K562 (cell line): ENCODE results near the gene SH2D3A. TPM values are rescaled to one million over a fixed set of nuclear protein-coding genes. Genes with fewer than 3 reads are reported as not detected.

Experiments used
- BRF1 ChIP-seq: IDR thresholded peaks from 3 replicates; pipeline ENCODE4 v1.6.1; 2011; ENCODE audit warnings: borderline replicate concordance, mild to moderate bottlenecking; ENCODE audit not compliant: insufficient read length; ENCODE audit errors: extremely low read depth
- EGR1 ChIP-seq: fragments of 450-650 bp; conservative IDR thresholded peaks from 2 replicates; pipeline ENCODE4 v1.6.1; 2017; ENCODE audit warnings: mild to moderate bottlenecking
- ELK1 ChIP-seq: sonication (generic); formaldehyde crosslinking; IDR thresholded peaks from 2 replicates; pipeline ENCODE4 v1.8.1; 2022; ENCODE audit warnings: missing genetic modification reagents
- HIVEP1 ChIP-seq: fragments of 250-450 bp; sonication (Bioruptor Pico); IDR thresholded peaks from 2 replicates; pipeline ENCODE4 v1.4.0; 2020; ENCODE audit warnings: mild to moderate bottlenecking
- ILK ChIP-seq: fragments of 450-650 bp; IDR thresholded peaks from 2 replicates; pipeline ENCODE4 v1.6.1; 2016; ENCODE audit warnings: missing genetic modification characterization, low read depth, mild to moderate bottlenecking, missing compliant biosample characterization, moderate library complexity, borderline replicate concordance
- JUND ChIP-seq, 2 experiments: IDR thresholded peaks; 2 replicates in 1 of 2; 3 replicates in 1 of 2; pipeline ENCODE4 v1.6.1; 2011; ENCODE audit warnings: borderline replicate concordance in 2 of 2, low read depth in 2 of 2, low read length in 2 of 2, improper control_type of control experiment in 1 of 2, missing biosample characterization in 1 of 2, missing genetic modification characterization in 1 of 2, missing genetic modification reagents in 1 of 2
- MAFG ChIP-seq: fragments of 450-650 bp; conservative IDR thresholded peaks from 2 replicates; pipeline ENCODE4 v1.6.1; 2016; ENCODE audit warnings: missing genetic modification characterization, missing compliant biosample characterization
- NFIX ChIP-seq: fragments of 250-450 bp; sonication (Bioruptor Pico); IDR thresholded peaks from 2 replicates; pipeline ENCODE4 v1.4.0; 2020; ENCODE audit warnings: low read depth, mild to moderate bottlenecking, moderate library complexity
- NFYB ChIP-seq: IDR thresholded peaks from 2 replicates; pipeline ENCODE4 v1.6.1; 2011; ENCODE audit warnings: mild to moderate bottlenecking, moderate library complexity; ENCODE audit not compliant: insufficient read length; ENCODE audit errors: extremely low read depth
- SAFB2 ChIP-seq: fragments of 200-400 bp; formaldehyde crosslinking; IDR thresholded peaks from 2 replicates; pipeline ENCODE4 v1.6.1; 2018; ENCODE audit warnings: borderline replicate concordance, low read length, low read depth, moderate library complexity; ENCODE audit not compliant: severe bottlenecking
- SLC30A9 ChIP-seq: fragments of 250-450 bp; sonication (Bioruptor Pico); IDR thresholded peaks from 2 replicates; pipeline ENCODE4 v1.8.0; 2022; ENCODE audit warnings: mild to moderate bottlenecking, moderate library complexity
- ZKSCAN3 ChIP-seq: fragments of 250-450 bp; sonication (Bioruptor Pico); IDR thresholded peaks from 2 replicates; pipeline ENCODE4 v1.4.0; 2020
- ZKSCAN8 ChIP-seq: fragments of 200-800 bp; sonication (Bioruptor generic); IDR thresholded peaks from 2 replicates; pipeline ENCODE4 v1.6.1; 2016; ENCODE audit warnings: missing genetic modification characterization, missing compliant biosample characterization
- ZNF217 ChIP-seq: sonication (generic); formaldehyde crosslinking; IDR thresholded peaks from 2 replicates; pipeline ENCODE4 v1.8.0; 2022; ENCODE audit warnings: mild to moderate bottlenecking, missing genetic modification reagents
- ZNF507 ChIP-seq: conservative IDR thresholded peaks from 2 replicates; pipeline ENCODE4 v1.6.1; 2017; ENCODE audit warnings: missing genetic modification characterization, missing compliant biosample characterization
- ZNF668 ChIP-seq: fragments of 250-450 bp; sonication (Bioruptor Pico); IDR thresholded peaks from 2 replicates; pipeline ENCODE4 v1.8.0; 2022; ENCODE audit warnings: mild to moderate bottlenecking, inconsistent platforms
- ZSCAN29 ChIP-seq: fragments of 450-650 bp; IDR thresholded peaks from 2 replicates; pipeline ENCODE4 v1.6.1; 2017
- polyA plus RNA-seq, 8 experiments: library from polyadenylated mRNA; depleted of rRNA in 4 of 8; stranded (reverse) in 5 of 8; unstranded in 3 of 8; fragments of >200 nt; fragmentation: Nextera tagmentation in 2 of 8; fragmentation: Illumina TruSeq in 1 of 8; extraction: Ambion mirVana in 2 of 8; extraction: Trizol in 1 of 8; gene quantifications; 2 replicates each; pipeline versions ENCODE4 v1.2.1 to v1.2.3, GENCODE V29; 2011 to 2014; ENCODE audit warnings: inconsistent platforms in 1 of 8, missing spikeins in 1 of 8
- total RNA-seq, 7 experiments: library from RNA; depleted of rRNA in 6 of 7; stranded (reverse); fragments of >200 nt in 6 of 7; fragmentation: Illumina TruSeq in 2 of 7; extraction: Trizol in 2 of 7; gene quantifications; 2 replicates each; pipeline versions ENCODE4 v1.2.1 to v1.2.3, GENCODE V29; 2011 to 2021; ENCODE audit warnings: low replicate concordance in 1 of 7
- TF ChIP-seq, protein P1 (sequence below): fragments of 250-450 bp; sonication (Bioruptor Pico); IDR thresholded peaks from 2 replicates; pipeline ENCODE4 v1.8.0; 2022; ENCODE audit warnings: inconsistent platforms
- TF ChIP-seq, protein P2 (sequence below), 2 experiments: fragments of 150-350 bp in 1 of 2; IDR thresholded peaks; 2 replicates each; pipeline ENCODE4 v1.6.1; 2012 to 2016; ENCODE audit warnings: low read depth in 2 of 2, low read length in 2 of 2, mild to moderate bottlenecking in 1 of 2, moderate library complexity in 1 of 2
- TF ChIP-seq, protein P3 (sequence below): fragments of 450-650 bp; IDR thresholded peaks from 2 replicates; pipeline ENCODE4 v1.7.0; 2016; ENCODE audit warnings: borderline replicate concordance

Gene SH2D3A
- total and polyA plus RNA-seq, 9 of the 15 experiments (the other 6 are each of a cell fraction or from before 2014, with no cell fraction given) = 0.75 to 26.3 (median 8.9) TPM

DNA sequence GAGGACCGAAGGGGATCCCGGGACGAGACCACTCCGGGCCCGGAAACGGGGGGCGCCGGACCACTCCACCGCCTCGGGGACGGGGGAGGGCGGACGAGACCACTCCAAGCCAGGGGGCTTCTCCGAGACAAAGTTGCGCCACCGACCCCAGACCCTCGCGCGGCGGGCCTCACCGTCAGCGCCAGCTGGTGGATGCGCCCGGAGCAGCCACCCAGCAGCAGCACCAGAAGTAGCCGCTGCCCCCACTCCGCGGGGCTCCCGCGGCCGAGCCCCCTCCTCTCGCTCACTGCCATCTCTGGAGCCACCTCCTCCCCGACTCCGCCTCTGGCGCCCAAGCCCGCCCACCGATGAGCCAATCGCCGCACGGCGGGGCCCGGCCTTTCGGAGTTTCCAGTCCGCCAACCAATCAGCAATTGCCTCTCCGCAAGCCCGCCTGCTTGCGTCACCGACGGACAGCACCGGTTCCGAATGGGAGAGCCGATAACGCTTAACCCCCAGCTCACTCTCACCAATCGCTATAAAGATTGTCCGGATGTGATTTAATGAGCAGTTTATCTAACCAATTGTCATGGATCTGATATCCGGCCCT is 29.9 kb downstream of the SH2D3A start, which contains the start of gene GPR108 (continued):
- TF ChIP-seq, protein P1, sequence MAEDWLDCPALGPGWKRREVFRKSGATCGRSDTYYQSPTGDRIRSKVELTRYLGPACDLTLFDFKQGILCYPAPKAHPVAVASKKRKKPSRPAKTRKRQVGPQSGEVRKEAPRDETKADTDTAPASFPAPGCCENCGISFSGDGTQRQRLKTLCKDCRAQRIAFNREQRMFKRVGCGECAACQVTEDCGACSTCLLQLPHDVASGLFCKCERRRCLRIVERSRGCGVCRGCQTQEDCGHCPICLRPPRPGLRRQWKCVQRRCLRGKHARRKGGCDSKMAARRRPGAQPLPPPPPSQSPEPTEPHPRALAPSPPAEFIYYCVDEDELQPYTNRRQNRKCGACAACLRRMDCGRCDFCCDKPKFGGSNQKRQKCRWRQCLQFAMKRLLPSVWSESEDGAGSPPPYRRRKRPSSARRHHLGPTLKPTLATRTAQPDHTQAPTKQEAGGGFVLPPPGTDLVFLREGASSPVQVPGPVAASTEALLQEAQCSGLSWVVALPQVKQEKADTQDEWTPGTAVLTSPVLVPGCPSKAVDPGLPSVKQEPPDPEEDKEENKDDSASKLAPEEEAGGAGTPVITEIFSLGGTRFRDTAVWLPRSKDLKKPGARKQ (CRISPR knock-in tag) = no peak
- TF ChIP-seq, protein P2, sequence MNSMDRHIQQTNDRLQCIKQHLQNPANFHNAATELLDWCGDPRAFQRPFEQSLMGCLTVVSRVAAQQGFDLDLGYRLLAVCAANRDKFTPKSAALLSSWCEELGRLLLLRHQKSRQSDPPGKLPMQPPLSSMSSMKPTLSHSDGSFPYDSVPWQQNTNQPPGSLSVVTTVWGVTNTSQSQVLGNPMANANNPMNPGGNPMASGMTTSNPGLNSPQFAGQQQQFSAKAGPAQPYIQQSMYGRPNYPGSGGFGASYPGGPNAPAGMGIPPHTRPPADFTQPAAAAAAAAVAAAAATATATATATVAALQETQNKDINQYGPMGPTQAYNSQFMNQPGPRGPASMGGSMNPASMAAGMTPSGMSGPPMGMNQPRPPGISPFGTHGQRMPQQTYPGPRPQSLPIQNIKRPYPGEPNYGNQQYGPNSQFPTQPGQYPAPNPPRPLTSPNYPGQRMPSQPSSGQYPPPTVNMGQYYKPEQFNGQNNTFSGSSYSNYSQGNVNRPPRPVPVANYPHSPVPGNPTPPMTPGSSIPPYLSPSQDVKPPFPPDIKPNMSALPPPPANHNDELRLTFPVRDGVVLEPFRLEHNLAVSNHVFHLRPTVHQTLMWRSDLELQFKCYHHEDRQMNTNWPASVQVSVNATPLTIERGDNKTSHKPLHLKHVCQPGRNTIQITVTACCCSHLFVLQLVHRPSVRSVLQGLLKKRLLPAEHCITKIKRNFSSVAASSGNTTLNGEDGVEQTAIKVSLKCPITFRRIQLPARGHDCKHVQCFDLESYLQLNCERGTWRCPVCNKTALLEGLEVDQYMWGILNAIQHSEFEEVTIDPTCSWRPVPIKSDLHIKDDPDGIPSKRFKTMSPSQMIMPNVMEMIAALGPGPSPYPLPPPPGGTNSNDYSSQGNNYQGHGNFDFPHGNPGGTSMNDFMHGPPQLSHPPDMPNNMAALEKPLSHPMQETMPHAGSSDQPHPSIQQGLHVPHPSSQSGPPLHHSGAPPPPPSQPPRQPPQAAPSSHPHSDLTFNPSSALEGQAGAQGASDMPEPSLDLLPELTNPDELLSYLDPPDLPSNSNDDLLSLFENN (IDR thresholded peaks at IDR 0.05; ENCODE audit: low read depth in 2 of 2, low read length in 2 of 2) = no peak
- TF ChIP-seq SLC30A9 (CRISPR knock-in tag) (no peak), NFIX (no peak), NFYB (peak; percentile 86), ILK (tag) (no peak), ZKSCAN8 (CRISPR knock-in tag) (no peak), BRF1 (no peak), ZNF217 (no peak), EGR1 (no peak), SAFB2 (no peak), HIVEP1 (no peak), ZSCAN29 (no peak), ZNF668 (CRISPR knock-in tag) (no peak), ZNF507 (no peak), ZKSCAN3 (no peak), JUND (IDR thresholded peaks at IDR 0.05; ENCODE audit: borderline replicate concordance, low read depth, low read length) (peak; percentile 100), JUND (tag; IDR thresholded peaks at IDR 0.05; ENCODE audit: borderline replicate concordance, low read depth, low read length) (no peak), MAFG (no peak), ELK1 (CRISPR knock-in tag) (no peak)
- TF ChIP-seq, protein P3, sequence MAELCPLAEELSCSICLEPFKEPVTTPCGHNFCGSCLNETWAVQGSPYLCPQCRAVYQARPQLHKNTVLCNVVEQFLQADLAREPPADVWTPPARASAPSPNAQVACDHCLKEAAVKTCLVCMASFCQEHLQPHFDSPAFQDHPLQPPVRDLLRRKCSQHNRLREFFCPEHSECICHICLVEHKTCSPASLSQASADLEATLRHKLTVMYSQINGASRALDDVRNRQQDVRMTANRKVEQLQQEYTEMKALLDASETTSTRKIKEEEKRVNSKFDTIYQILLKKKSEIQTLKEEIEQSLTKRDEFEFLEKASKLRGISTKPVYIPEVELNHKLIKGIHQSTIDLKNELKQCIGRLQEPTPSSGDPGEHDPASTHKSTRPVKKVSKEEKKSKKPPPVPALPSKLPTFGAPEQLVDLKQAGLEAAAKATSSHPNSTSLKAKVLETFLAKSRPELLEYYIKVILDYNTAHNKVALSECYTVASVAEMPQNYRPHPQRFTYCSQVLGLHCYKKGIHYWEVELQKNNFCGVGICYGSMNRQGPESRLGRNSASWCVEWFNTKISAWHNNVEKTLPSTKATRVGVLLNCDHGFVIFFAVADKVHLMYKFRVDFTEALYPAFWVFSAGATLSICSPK = no peak
